Neural crest cell (in vitro differentiated cells): Measurements from ENCODE around the gene TEX22. TPM values are rescaled to one million over a fixed set of nuclear protein-coding genes. Genes with fewer than 3 reads are reported as not detected.

Source experiments
- DNase-seq: peaks from one replicate; pipeline ENCODE4 v3.0.0; 2021; ENCODE audit warnings: low read depth, mixed read lengths, low spot score
- H3K27ac Mint-ChIP-seq: one replicate; pipeline ENCODE4 v1.8.0; 2021; ENCODE audit warnings: mild to moderate bottlenecking, mixed read lengths; ENCODE audit not compliant: unreplicated experiment
- H3K27me3 Mint-ChIP-seq: 2 replicates; pipeline ENCODE4 v1.8.0; 2021; ENCODE audit warnings: low read depth, mild to moderate bottlenecking, mixed read lengths
- H3K36me3 Mint-ChIP-seq: 2 replicates; pipeline ENCODE4 v1.8.0; 2021; ENCODE audit warnings: low read depth, mild to moderate bottlenecking, mixed read lengths
- H3K4me1 Mint-ChIP-seq: 2 replicates; pipeline ENCODE4 v1.8.0; 2021; ENCODE audit warnings: mixed read lengths
- H3K4me3 Mint-ChIP-seq: one replicate; pipeline ENCODE4 v1.8.0; 2021; ENCODE audit warnings: mild to moderate bottlenecking, mixed read lengths
- H3K9me3 Mint-ChIP-seq: 2 replicates; pipeline ENCODE4 v1.8.0; 2021; ENCODE audit warnings: mixed read lengths
- CTCF ChIP-seq: fragments of 200-600 bp; sonication (generic); conservative IDR thresholded peaks from 2 replicates; pipeline ENCODE4 v1.5.0; 2021; ENCODE audit warnings: antibody characterized with exemption, mild to moderate bottlenecking
- total RNA-seq: library from RNA; stranded (reverse); gene quantifications from 2 replicates; pipeline ENCODE4 v1.2.1, GENCODE V29; 2021

The TEX22 gene
- total RNA-seq, 1 donor from 2014 or later: 5.2 TPM

- Mint-ChIP-seq H3K4me3 (no peak overlapping the region), H3K4me1 (peaks cover 12% of the 10 kb centered on the region), H3K27me3 (no peaks in the 10 kb centered on the region), H3K27ac (no peak overlapping the region), H3K36me3 (peaks cover 13% of the 10 kb centered on the region), H3K9me3 (peaks cover 6% of the 10 kb centered on the region)
- DNase-seq: no peak
- TF ChIP-seq CTCF: no peak
Observed at GRCh38 chr14:105436891-105437722, 38.8 kb downstream of the TEX22 start.

GRCh38 chr14:105437723-105438500, 39.6 kb downstream of the TEX22 start:
- Mint-ChIP-seq H3K4me1 (peaks cover 9% of the 10 kb centered on the region), H3K4me3 (no peak overlapping the region), H3K27ac (no peak overlapping the region)

DNA sequence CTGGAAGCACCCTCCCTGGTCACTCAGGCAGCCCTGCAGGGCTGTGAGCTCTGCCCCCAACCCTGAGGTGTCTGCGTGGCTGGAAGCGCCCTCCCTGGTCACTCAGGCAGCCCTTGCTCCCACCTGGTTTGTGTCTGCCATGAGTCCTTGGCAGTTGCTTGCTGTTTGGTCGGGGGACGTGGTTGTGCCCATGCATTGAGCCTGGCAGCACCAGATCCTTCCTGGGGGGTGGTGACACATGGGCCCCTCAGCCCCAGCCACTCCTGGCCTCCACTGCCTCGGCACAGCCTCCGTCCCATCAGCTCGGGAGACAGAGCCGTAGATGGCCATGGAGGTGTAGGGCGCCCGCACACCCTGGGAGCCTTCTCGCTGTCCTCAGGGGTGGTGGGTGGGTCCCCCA, 40.8 kb downstream of the TEX22 start:
- DNase-seq: no peak
- Mint-ChIP-seq H3K4me3 (no peak overlapping the region), H3K36me3 (peaks cover 13% of the 10 kb centered on the region), H3K9me3 (peaks cover 6% of the 10 kb centered on the region), H3K27me3 (no peaks in the 10 kb centered on the region), H3K27ac (no peak overlapping the region), H3K4me1 (peaks cover 5% of the 10 kb centered on the region)
- no peak for TF ChIP-seq CTCF

More at GRCh38 chr14:105437723-105438500, 39.6 kb downstream of the TEX22 start:
- Mint-ChIP-seq H3K27me3 (no peaks in the 10 kb centered on the region), H3K9me3 (peaks cover 6% of the 10 kb centered on the region), H3K36me3 (peaks cover 13% of the 10 kb centered on the region)
- DNase-seq: no peak
- no peak for TF ChIP-seq CTCF

DNA sequence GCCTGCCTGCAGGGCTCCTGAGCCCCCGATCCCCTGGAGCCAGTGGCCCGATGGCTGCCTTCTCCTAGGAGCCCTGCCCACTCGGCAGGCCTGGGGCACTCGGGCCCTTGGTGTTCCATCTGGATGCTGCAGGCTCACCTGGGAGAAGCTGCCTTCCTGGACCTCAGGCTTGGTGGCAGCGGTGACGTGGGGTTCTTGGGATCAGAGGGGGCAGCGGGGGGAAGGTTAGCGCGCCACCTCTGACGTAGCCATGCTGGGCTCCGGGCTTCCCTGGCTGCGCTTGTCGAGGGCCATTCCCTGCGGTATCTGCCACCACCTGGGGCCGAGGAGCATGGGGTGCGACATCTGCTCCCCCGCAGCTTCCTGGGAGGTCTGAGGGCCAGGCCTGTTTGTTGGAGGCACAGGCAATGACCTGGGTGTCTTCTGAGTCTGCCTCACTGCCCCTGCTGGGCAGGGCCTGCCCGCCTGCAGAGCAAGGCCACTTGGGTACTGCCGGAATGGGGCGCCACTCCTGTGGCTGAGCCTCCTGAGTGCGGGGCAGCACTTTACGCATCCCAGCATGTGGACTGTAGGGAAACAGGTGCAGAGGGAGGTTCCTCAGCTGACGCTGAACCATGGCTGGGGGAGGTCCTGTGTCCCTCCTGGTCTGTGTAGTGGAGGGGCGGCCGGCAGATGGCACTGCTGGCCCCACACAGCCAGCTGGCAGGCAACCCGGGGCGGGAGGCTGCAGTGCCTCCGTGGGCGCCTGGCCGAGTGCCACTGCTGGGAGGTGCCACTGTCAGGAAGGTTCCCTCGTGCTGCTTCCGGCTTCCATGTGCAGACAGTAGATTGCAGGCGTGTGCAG, 41.6 kb downstream of the TEX22 start:
- H3K27me3 Mint-ChIP-seq: no peaks in the 10 kb centered on the region
- H3K4me1 Mint-ChIP-seq: peaks cover 2% of the 10 kb centered on the region
- no peak overlapping the region for H3K4me3 Mint-ChIP-seq
- peaks cover 10% of the 10 kb centered on the region for H3K36me3 Mint-ChIP-seq
- peaks cover 4% of the 10 kb centered on the region for H3K9me3 Mint-ChIP-seq
- no peak overlapping the region for H3K27ac Mint-ChIP-seq
- no peak for DNase-seq
- no peak for TF ChIP-seq CTCF

GRCh38 chr14:105440554-105440900, 42.2 kb downstream of the TEX22 start:
- no peak for DNase-seq
- Mint-ChIP-seq H3K36me3 (peaks cover 6% of the 10 kb centered on the region), H3K9me3 (peaks cover 2% of the 10 kb centered on the region), H3K4me1 (no peaks in the 10 kb centered on the region), H3K4me3 (no peak overlapping the region), H3K27me3 (no peaks in the 10 kb centered on the region), H3K27ac (no peak overlapping the region)
- TF ChIP-seq CTCF: no peak
